ENCODE data around the gene GAL3ST3.

The GAL3ST3 gene

DNA sequence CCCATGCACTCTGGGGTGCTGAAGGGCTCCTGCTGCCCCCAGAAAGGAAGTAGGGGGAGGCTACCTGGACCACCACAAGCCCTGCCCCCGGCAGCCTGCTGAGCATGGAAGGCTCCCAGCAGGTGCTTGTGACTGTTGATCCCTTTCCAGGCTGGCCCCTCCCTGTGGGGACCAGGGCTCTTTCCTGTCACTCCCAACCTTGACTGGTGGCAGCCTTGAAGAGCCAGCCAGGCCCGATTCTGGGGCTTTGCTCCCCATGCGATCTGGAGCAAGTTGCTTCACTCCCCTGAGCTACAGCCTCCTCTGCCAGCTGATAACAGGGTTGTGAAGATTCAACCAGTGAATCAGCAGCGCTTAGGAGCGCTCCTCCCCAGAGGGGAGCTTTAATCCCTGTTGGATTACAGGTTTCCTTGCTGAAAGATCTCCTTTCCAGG, 41.7 kb downstream of the GAL3ST3 start:
- Histone ChIP-seq H3K4me3 (ENCODE audit: low read depth, low read length, poor library complexity, severe bottlenecking) (no peak overlapping the region), H3K36me3 (ENCODE audit: insufficient read depth, low read length) (peaks cover 25% of the 10 kb centered on the region), H3K27ac (ENCODE audit: low read depth, low read length, poor library complexity, severe bottlenecking) (no peak overlapping the region), H3K27me3 (ENCODE audit: insufficient read depth, low read length) (no peaks in the 10 kb centered on the region), H3K4me2 (ENCODE audit: low read length) (no peak overlapping the region), H2AFZ (ENCODE audit: low read length) (no peak overlapping the region), H3K9me2 (ENCODE audit: low read depth, low read length) (no peaks in the 10 kb centered on the region), H4K20me1 (ENCODE audit: insufficient read depth, low read length) (no peaks in the 10 kb centered on the region), H3F3A (ENCODE audit: insufficient read depth, low read length) (no peaks in the 10 kb centered on the region), H3K79me2 (ENCODE audit: insufficient read depth, low read length) (peaks cover 7% of the 10 kb centered on the region), H3K4me1 (ENCODE audit: insufficient read depth, low read length, severe bottlenecking) (peaks cover 10% of the 10 kb centered on the region), H3K9ac (ENCODE audit: low read length) (no peak overlapping the region), H3K9me3 (ENCODE audit: low read length) (no peaks in the 10 kb centered on the region)
- TF ChIP-seq EZH2 (IDR thresholded peaks at IDR 0.05; ENCODE audit: borderline replicate concordance, low read length) (no peak), CTCF (IDR thresholded peaks at IDR 0.05; ENCODE audit: low read length) (no peak)

DNA sequence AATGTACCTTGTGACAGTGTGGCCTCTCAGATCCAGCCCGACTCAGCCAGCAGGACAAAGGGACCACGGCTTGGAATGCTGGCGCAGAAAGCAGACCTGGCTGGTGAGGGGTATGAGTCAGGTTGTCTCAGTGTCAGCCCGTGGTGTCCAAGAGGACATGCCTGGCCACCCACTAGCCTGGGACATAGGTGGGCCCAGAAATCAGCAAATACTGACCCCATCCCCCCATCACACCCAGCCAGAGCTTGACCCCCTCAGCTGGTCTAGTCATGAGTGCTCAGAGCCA, 42.1 kb downstream of the GAL3ST3 start:
- Histone ChIP-seq H3K9ac (ENCODE audit: low read length) (no peak overlapping the region), H3K9me2 (ENCODE audit: low read depth, low read length) (no peaks in the 10 kb centered on the region), H3K4me2 (ENCODE audit: low read length) (no peak overlapping the region), H3K4me3 (ENCODE audit: low read depth, low read length, poor library complexity, severe bottlenecking) (no peak overlapping the region), H3F3A (ENCODE audit: insufficient read depth, low read length) (no peaks in the 10 kb centered on the region), H3K27ac (ENCODE audit: low read depth, low read length, poor library complexity, severe bottlenecking) (no peak overlapping the region), H3K9me3 (ENCODE audit: low read length) (no peaks in the 10 kb centered on the region), H3K36me3 (ENCODE audit: insufficient read depth, low read length) (peaks cover 25% of the 10 kb centered on the region), H3K4me1 (ENCODE audit: insufficient read depth, low read length, severe bottlenecking) (peaks cover 10% of the 10 kb centered on the region), H3K27me3 (ENCODE audit: insufficient read depth, low read length) (no peaks in the 10 kb centered on the region), H3K79me2 (ENCODE audit: insufficient read depth, low read length) (peaks cover 7% of the 10 kb centered on the region), H4K20me1 (ENCODE audit: insufficient read depth, low read length) (no peaks in the 10 kb centered on the region), H2AFZ (ENCODE audit: low read length) (no peak overlapping the region)
- TF ChIP-seq CTCF (IDR thresholded peaks at IDR 0.05; ENCODE audit: low read length) = no peak
- no peak for TF ChIP-seq EZH2 (IDR thresholded peaks at IDR 0.05; ENCODE audit: borderline replicate concordance, low read length)

GRCh38 chr11:66006134-66006890, 42.6 kb downstream of the GAL3ST3 start:
- TF ChIP-seq EZH2 (IDR thresholded peaks at IDR 0.05; ENCODE audit: borderline replicate concordance, low read length) (no peak), CTCF (IDR thresholded peaks at IDR 0.05; ENCODE audit: low read length) (no peak)

More at GRCh38 chr11:66006134-66006890, 42.6 kb downstream of the GAL3ST3 start:
- H3K27ac ChIP-seq (ENCODE audit: low read depth, low read length, poor library complexity, severe bottlenecking) = no peak overlapping the region
- peaks cover 25% of the 10 kb centered on the region for H3K36me3 ChIP-seq (ENCODE audit: insufficient read depth, low read length)
- H3K9me3 ChIP-seq (ENCODE audit: low read length) = no peaks in the 10 kb centered on the region
- no peaks in the 10 kb centered on the region for H3K27me3 ChIP-seq (ENCODE audit: insufficient read depth, low read length)
- H3K4me1 ChIP-seq (ENCODE audit: insufficient read depth, low read length, severe bottlenecking) = peaks cover 10% of the 10 kb centered on the region
- H3K9ac ChIP-seq (ENCODE audit: low read length) = no peak overlapping the region
- no peaks in the 10 kb centered on the region for H4K20me1 ChIP-seq (ENCODE audit: insufficient read depth, low read length)
- H3K79me2 ChIP-seq (ENCODE audit: insufficient read depth, low read length) = peaks cover 13% of the 10 kb centered on the region
- no peak overlapping the region for H2AFZ ChIP-seq (ENCODE audit: low read length)
- no peak overlapping the region for H3K4me3 ChIP-seq (ENCODE audit: low read depth, low read length, poor library complexity, severe bottlenecking)
- H3K4me2 ChIP-seq (ENCODE audit: low read length) = no peak overlapping the region
- H3K9me2 ChIP-seq (ENCODE audit: low read depth, low read length) = no peaks in the 10 kb centered on the region
- H3F3A ChIP-seq (ENCODE audit: insufficient read depth, low read length) = no peaks in the 10 kb centered on the region

All from OCI-LY1 (cell line).